Forelimb muscle (tissue), 1 donor: ENCODE data around the gene PHF20. TPM values are rescaled to one million over a fixed set of nuclear protein-coding genes. Genes with fewer than 3 reads are reported as not detected.
A peak's percentile ranks its signal among the peaks of the same experiment; 100 is the strongest.
"Not testable (repeated sequence)": the region's sequence is repeated elsewhere in the genome, so short reads cannot be mapped to it uniquely, and the experiment has no call there.

Experiments
- DNase-seq: peaks from one replicate; pipeline ENCODE4 v3.0.0-alpha.2; 2013; ENCODE audit warnings: low read depth
- polyA plus RNA-seq: library from polyadenylated mRNA; unstranded; fragments of 120-200 nt; gene quantifications from one replicate; pipeline ENCODE4 v1.2.1, GENCODE V29; 2013; ENCODE audit not compliant: insufficient read length

Gene PHF20
- polyA plus RNA-seq, 1 donor = 25.9 TPM

DNA sequence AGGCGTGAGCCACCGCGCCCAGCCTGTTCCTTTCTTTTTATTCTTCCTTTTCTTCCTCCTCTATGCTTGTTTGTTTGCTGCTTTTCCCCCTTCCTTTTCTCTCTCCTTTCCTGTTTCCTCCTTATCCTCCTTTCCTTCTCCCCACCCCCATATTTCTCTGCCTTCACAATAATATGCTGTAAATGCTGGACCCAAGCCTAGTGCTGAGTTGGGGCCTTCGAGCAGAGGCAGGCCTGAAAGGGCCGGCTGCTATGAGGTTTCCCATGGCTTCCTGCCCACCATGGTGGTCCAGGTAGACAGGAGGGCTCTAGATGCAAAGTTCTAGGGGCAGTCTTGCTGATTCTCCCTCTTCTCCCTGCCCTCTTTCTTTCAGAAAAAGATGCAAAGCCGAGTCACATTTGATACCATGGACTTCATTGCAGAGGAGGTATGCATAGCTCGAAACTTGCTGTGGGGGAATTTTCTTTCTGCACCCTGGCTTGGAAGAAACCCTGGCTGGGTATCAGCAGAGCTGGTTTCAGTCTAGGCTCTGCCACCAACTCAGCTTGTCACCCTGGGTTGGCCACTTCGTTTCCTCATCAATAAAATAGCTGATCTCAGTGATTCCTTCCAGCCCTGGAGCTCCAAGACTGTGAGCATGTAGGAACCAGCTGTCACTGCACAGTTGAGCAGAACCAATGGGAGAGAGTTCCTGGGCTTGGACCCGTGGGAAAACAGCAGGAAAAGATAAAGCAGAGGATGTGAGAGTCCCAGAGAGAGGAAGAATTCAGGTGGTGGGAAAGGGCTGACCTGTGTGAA, 204.0 kb downstream of the PHF20 start:
- DNase-seq = no peak

DNA sequence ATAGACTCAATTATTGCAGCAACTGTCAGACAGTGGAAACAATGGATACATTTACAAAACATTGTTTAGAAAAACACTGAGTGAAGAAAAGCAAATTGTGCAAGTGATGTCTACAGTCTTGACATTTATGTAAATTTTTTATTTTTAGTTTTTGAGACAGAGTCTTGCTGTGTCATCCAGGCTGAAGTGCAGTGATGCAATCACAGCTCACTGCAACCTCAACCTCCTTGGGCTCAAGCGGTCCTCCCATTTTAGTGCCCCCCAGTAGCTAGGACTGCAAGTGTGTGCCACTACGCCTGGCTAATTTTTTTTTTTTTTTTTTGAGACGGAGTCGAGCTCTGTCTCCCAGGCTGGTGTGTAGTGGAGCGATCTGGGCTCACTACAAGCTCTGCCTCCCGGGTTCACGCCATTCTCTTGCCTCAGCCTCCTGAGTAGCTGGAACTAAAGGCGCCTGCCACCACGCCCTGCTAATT, 206.3 kb downstream of the PHF20 start:
- no peak for DNase-seq

DNA sequence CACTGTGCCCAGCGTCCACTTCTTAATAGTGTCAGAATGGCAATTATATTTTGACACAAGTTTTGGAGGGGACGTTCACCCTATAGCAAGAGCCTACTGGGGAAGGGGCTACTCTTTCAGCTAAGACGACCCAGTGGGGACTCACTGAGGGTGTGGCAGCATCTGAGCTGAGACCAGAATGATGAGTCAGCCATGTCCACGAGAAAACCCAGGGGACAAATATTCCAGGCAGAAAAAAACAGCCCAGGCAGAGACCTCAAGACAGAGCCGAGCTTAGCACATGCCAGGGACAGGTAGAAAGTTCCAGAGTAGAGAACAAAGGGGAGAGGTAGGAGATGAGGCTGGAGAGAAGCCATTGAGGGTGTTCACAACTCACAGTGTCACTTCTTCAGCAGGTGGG, 207.7 kb downstream of the PHF20 start:
- DNase-seq = no peak

DNA sequence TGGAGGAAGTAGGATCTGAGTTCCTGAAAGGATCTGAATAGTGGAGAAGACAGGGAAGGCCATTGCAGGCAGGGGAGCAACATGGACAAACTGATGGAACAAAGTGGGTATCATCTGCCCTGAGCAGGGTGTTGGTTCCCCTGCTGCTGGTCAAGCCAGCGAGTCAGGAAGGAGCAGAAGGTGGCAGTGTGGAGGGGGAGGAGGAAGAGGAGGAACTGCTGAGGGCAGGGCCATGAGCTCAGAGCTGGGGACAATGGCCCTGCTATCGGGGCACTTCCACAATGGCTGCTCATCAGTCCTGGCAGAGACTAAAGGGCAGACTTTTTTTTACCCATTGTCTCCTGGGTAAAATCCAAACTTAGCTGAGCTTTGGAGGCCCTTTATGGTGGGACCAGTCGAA, 210.2 kb downstream of the PHF20 start:
- no peak for DNase-seq

DNA sequence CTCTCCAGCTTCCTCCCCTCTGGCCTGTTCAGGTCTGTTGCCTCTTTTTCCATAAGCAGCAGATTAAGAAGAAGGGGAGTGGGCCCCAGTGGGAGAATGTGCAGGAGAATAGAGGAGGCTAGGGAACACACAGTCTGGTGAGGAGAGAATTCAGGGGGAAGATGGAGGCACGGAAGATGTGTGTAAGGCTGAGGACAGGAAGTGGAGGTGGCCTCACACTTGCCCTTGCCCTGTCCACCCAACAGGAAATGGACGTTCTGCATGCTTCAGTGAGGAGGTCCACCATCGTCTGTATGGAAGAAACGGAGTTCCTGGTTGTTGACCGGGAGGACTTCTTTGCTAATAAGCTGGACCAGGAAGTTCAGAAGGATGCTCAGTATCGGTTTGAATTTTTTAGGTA, 212.6 kb downstream of the PHF20 start:
- no peak for DNase-seq

DNA sequence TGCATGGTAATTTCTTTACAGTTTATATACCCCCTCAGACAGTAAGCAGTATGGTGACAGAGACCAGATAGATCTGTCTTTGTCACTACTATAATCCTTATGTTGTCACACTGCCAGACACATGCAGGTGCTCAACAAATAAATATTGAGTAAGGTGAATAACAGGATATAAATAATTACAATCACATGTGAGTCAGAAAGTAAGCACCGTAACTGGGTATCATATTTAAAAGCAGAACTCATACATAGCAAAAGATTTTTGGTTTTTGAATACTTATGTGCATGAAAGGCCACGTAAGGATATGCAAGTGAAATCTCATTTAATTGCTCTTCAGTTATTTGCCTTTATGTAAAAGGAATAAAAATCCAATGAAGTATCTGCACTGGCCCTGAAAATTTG, 214.0 kb downstream of the PHF20 start:
- no peak for DNase-seq

DNA sequence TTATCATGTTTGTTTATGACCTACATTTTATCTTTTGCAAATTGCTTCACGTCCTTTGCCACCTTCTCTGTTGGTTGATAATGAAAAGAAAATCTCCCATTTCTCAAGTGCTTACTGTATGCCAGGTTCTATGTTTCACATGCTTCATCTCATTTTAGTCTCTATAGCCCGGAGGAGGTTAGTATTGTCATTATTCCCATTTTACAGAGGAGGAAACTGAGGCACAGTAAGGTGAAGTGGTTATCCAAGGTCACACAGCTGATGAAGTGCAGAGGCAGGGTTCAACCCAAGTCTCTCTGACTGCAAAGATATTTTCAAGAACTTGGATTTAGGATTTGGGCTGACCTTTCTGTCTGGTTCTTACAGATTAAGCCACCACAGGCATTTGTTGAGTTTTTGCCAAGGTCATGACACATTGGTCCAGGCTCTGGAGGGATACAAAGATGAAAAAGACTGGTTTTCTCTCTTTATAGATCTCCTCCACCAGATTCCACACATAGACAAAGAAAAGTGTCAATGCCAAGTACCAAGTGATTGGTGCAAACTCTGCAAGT, 217.2 kb downstream of the PHF20 start:
- DNase-seq = no peak

DNA sequence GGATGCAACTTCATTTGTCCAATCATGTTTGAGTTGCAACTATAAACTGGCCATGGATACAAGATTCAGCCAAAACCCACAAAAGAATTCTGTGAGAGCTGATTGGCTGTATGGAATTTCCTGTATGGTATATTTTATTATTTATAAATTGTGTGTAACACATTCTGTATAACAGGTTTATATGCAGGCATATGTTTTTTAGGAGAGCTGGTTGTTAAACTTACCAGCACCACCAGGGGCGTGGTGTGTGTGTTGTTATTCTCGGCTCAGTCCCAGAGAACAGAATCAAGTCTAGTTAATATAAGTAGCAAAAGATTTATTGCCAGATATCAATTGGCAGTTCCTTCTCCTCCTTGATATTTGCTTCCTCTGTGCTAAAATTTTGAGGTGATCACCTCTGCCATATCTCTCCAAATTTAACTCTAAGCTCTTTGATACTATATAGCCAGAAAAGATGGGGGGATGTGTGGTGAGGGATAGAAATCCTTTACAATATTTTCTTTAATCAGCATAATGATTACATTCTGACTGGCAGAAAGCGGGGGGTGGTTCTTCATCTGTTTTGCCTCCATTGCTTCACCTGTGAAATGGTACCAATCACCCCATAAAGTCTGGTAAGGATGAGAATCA, 219.4 kb downstream of the PHF20 start:
- DNase-seq = no peak

DNA sequence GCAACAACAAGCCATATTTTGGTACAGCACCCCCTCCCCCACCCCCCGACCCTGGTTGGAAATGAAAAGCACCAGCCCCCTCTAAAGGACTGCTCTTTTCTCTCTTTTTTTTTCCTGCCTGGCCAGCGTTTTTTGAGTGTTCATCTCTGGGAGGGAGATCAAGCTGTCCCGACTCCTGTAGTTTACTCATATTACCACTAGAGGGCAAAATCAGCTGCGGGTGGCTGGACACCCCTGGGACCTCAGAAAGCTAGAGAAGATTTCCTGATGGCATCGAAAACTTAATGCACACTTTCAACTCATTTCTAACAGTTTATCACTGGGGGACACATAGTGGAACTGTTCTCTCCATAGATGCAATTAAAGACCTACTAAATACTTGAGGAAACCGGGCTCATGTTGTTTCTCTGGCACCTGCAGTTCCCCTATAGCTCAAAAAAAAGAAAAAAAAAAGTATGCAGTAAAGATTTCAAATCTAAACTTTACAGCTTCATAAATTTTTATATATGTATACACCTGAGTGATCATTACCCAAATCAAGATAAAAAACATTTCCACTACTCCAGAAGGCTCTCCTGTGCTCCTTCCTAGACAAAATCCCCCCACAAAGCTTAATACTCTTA, 221.0 kb downstream of the PHF20 start:
- peak; percentile 36 for DNase-seq

DNA sequence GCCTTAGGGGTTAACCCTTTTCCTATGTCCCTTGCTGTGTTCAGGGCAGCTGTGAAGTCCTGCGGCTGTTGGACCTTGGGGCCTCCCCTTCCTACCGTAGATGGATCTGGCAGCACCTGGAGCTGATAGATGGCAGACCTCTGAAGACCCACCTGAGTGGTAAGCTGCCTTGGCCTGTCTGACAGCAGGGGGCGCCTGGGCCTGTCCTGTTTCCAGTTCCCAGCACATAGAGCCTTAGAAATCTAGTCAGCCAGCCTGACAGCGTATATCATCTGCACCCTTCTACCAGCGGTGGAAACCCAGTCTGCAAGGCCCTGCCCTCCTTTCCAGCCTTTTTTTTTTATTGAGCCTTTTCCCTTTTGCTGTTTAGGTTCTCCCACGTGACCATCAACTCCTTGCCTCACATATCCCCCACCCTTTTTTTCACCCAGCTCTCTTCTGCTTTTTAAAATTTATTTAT, 223.2 kb downstream of the PHF20 start:
- peak; percentile 31 for DNase-seq

DNA sequence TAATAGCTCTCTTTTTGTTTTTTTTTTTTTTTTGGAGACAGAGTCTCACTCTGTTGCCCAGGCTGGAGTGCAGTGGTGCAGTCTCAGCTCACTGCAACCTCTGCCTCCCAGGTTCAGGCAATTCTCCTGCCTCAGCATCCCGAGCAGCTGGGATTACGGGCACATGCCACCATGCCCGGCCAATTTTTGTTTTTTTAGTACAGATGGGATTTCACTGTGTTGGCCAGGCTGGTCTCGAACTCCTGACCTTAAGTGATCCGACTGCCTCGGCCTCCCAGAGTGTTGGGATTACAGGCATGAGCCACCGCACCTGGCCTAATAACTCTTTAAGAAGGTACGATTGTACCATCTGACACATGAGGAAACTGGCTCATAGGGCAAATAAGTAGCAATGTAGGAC, 224.7 kb downstream of the PHF20 start:
- DNase-seq = not testable (repeated sequence)

Other genes starting within 250 kb of the PHF20 start
- gene C20orf173, start 242.4 kb upstream of the PHF20 start, polyA plus RNA-seq = not detected
- 213 TPM for gene ERGIC3, start 229.9 kb upstream of the PHF20 start, polyA plus RNA-seq
- 1.9 TPM for gene SPAG4, start 156.2 kb upstream of the PHF20 start, polyA plus RNA-seq
- gene CPNE1, start 107.1 kb upstream of the PHF20 start, polyA plus RNA-seq = 103 TPM
- 47.4 TPM for gene RBM12, start 107.1 kb upstream of the PHF20 start, polyA plus RNA-seq
- 12.6 TPM for gene NFS1, start 72.7 kb upstream of the PHF20 start, polyA plus RNA-seq
- gene ROMO1, start 72.6 kb upstream of the PHF20 start, polyA plus RNA-seq = 78.5 TPM
- 276 TPM for gene RBM39, start 29.8 kb upstream of the PHF20 start, polyA plus RNA-seq
- gene SCAND1, start 182.5 kb downstream of the PHF20 start, polyA plus RNA-seq = 24.4 TPM
- 0.51 TPM for gene CNBD2, start 196.6 kb downstream of the PHF20 start, polyA plus RNA-seq